Activated CD4-positive, alpha-beta T cell treated with anti-CD3 and anti-CD28 coated beads, Interleukin-2, amount 50 U/mL, for 1 hour (primary cell): ENCODE results near the gene TBCCD1.
A peak's percentile ranks its signal among the peaks of the same experiment; 100 is the strongest.
"Not testable (repeated sequence)": the region's sequence is repeated elsewhere in the genome, so short reads cannot be mapped to it uniquely, and the experiment has no call there.

Experiments
- DNase-seq: peaks from one replicate; pipeline ENCODE4 v3.0.0-alpha.2; 2020

Gene TBCCD1

GRCh38 chr3:186544281-186544680, 22.9 kb downstream of the TBCCD1 start, which contains the start of gene CRYGS:
Gene CRYGS (minus strand): TSS chr3:186544380. CDS start chr3:186544326, 54 bp downstream.
- no peak for DNase-seq

- no peak for DNase-seq
These were observed 26.3 kb downstream of the TBCCD1 start for GRCh38 chr3:186540835-186541226.

GRCh38 chr3:186540221-186540834, 26.8 kb downstream of the TBCCD1 start:
- DNase-seq: peak; percentile 82

- DNase-seq: no peak
These were observed 28.4 kb downstream of the TBCCD1 start for GRCh38 chr3:186538779-186539178.

GRCh38 chr3:186536883-186537844, 30.0 kb downstream of the TBCCD1 start:
- DNase-seq: no peak

GRCh38 chr3:186534113-186534669, 32.9 kb downstream of the TBCCD1 start:
- DNase-seq: peak; percentile 16

GRCh38 chr3:186532598-186533072, 34.5 kb downstream of the TBCCD1 start:
- DNase-seq: no peak

- DNase-seq: not testable (repeated sequence)
These were observed 35.4 kb downstream of the TBCCD1 start for GRCh38 chr3:186531694-186532093.

GRCh38 chr3:186530415-186530814, 36.7 kb downstream of the TBCCD1 start:
- DNase-seq: no peak

GRCh38 chr3:186529201-186529999, 37.7 kb downstream of the TBCCD1 start:
- no peak for DNase-seq

- DNase-seq: no peak
These were observed 40.9 kb downstream of the TBCCD1 start for GRCh38 chr3:186526256-186526606.

GRCh38 chr3:186525369-186526255, 41.5 kb downstream of the TBCCD1 start:
- no peak for DNase-seq

- DNase-seq: no peak
These were observed 42.5 kb downstream of the TBCCD1 start for GRCh38 chr3:186524616-186525015.

- DNase-seq: no peak
These were observed 43.7 kb downstream of the TBCCD1 start for GRCh38 chr3:186523434-186523833.

- DNase-seq: no peak
These were observed 44.1 kb downstream of the TBCCD1 start for GRCh38 chr3:186523022-186523421.

GRCh38 chr3:186520957-186521842, 45.9 kb downstream of the TBCCD1 start:
- DNase-seq: no peak

GRCh38 chr3:186520431-186520830, 46.7 kb downstream of the TBCCD1 start:
- no peak for DNase-seq

GRCh38 chr3:186519021-186519658, 48.0 kb downstream of the TBCCD1 start:
- DNase-seq: peak; percentile 60

- DNase-seq: no peak
These were observed 49.9 kb downstream of the TBCCD1 start for GRCh38 chr3:186517218-186517617.

GRCh38 chr3:186516646-186517045, 50.5 kb downstream of the TBCCD1 start:
- DNase-seq: no peak
